Adrenal gland (tissue), 12 donors: ENCODE measurements around the gene MARCHF4. TPM values are rescaled to one million over a fixed set of nuclear protein-coding genes. Genes with fewer than 3 reads are reported as not detected.

Source experiments
- DNase-seq, 7 donors: peaks; one replicate each; pipeline ENCODE4 v3.0.0-alpha.2; 2019 to 2020
- H3K27ac ChIP-seq, 5 donors: fragments of 200-600 bp; sonication (generic) in 4 of 5; 1 replicate in 3 of 5; 2 replicates in 2 of 5; pipeline versions ENCODE4 v1.5.1 to v1.8.0; 2016 to 2020; ENCODE audit warnings: mild to moderate bottlenecking in 1 of 5
- H3K27me3 ChIP-seq: fragments of 200-600 bp; 2 replicates; pipeline ENCODE4 v1.8.0; 2021
- H3K36me3 ChIP-seq, 2 donors: fragments of 200-600 bp; replicated peaks in 1 of 2; 1 replicate in 1 of 2; 2 replicates in 1 of 2; pipeline versions ENCODE4 v1.5.1 to v1.8.0; 2018 to 2022
- H3K4me1 ChIP-seq, 2 donors: fragments of 200-600 bp; replicated peaks in 1 of 2; 1 replicate in 1 of 2; 2 replicates in 1 of 2; pipeline versions ENCODE4 v1.5.1 to v1.8.0; 2018 to 2021
- H3K4me3 ChIP-seq, 4 donors: fragments of 200-600 bp; sonication (generic) in 3 of 4; one replicate each; pipeline ENCODE4 v1.5.1; 2016 to 2018
- H3K9me3 ChIP-seq, 3 donors: fragments of 200-600 bp; sonication (generic) in 1 of 3; replicated peaks in 1 of 3; 1 replicate in 2 of 3; 2 replicates in 1 of 3; pipeline versions ENCODE4 v1.5.1 to v1.8.0; 2016 to 2021
- CTCF ChIP-seq, 6 experiments: fragments of 450-650 bp in 4 of 6; fragments of 200-600 bp in 2 of 6; sonication (generic) in 1 of 6; IDR thresholded peaks; 1 replicate in 5 of 6; 2 replicates in 1 of 6; pipeline versions ENCODE4 v1.5.1 to v1.8.0; 2016 to 2021; ENCODE audit warnings: antibody characterized with exemption in 6 of 6, mild to moderate bottlenecking in 2 of 6, moderate library complexity in 1 of 6
- POLR2A ChIP-seq, 2 donors: fragments of 450-650 bp; IDR thresholded peaks; one replicate each; pipeline ENCODE4 v1.6.1; 2017; ENCODE audit warnings: antibody characterized with exemption in 2 of 2, mild to moderate bottlenecking in 2 of 2, moderate library complexity in 1 of 2
- WGBS, 4 donors: extraction: QIAGEN DNeasy Blood & Tissue Kit in 2 of 4; methylation state at CpG; one replicate each; pipeline versions ENCODE4 v1.1.5 to v1.1.7; 2013 to 2017; 5-methylcytosine and 5-hydroxymethylcytosine counted together
- intact Hi-C, 2 donors: fragments of 100-400 bp; cut with DNase I; formaldehyde crosslinking; loops; one replicate each; pipeline versions ENCODE4 v1.14.1 to v1.15.0; 2022 to 2023
- polyA plus RNA-seq, 3 donors: library from polyadenylated mRNA; stranded (reverse); fragments of 200-250 nt in 2 of 3; fragments of 350-450 nt in 1 of 3; fragmentation: Illumina TruSeq in 1 of 3; extraction: RNeasy Lipid Tissue Mini Kit (QIAGEN cat#74804) in 1 of 3; gene quantifications; one replicate each; pipeline ENCODE4 v1.2.3, GENCODE V29; 2013 to 2014
- small RNA-seq, 2 donors: library from RNA; depleted of rRNA; stranded (forward); fragments of <200 nt; gene quantifications; one replicate each; pipeline ENCODE3, GENCODE V24; 2016
- total RNA-seq, 9 donors: library from RNA; depleted of rRNA in 4 of 9; stranded (reverse); fragments of >200 nt in 4 of 9; fragments of 120-200 nt in 1 of 9; fragmentation: NEBNext Ultra II Directional in 1 of 9; extraction: Animal tissue kit (Norgen Biotek cat#: 25700) in 1 of 9; gene quantifications; one replicate each; pipeline versions ENCODE4 v1.1.0 to v1.2.4, GENCODE V29; 2013 to 2023
- donor health status: healthy with polysubstance abuse.
- donor health status: Bipolar disorder and iron deficiency.
- donor health status: DM: yes; HTN: yes; CAD: no.
- donor health status: DM: no; HTN: no; CAD: no.
- donor health status: DM: no; HTN: no; CAD: no.
- donor health status: DM: yes; HTN: yes; CAD: no.

The MARCHF4 gene
- total and polyA plus RNA-seq, 12 donors: 0.13 to 1.8 (median 0.96) TPM; not detected in 5

GRCh38 chr2:216328347-216328746, 43.9 kb downstream of the MARCHF4 start:
- Histone ChIP-seq H3K9me3 (no peaks in the 10 kb centered on the region), H3K4me1 (no peaks in the 10 kb centered on the region), H3K27ac (no peak overlapping the region), H3K27me3 (no peaks in the 10 kb centered on the region), H3K36me3 (no peaks in the 10 kb centered on the region), H3K4me3 (no peak overlapping the region)
- TF ChIP-seq CTCF (IDR thresholded peaks at IDR 0.05) (no peak), POLR2A (IDR thresholded peaks at IDR 0.05) (no peak)
- WGBS, 4 donors: 83 to 87% (median 84%) methylated on average over 5 of the region's 5 CpGs
- DNase-seq: no peak
- intact Hi-C loops: no loop called here

GRCh38 chr2:216327447-216327935, 44.8 kb downstream of the MARCHF4 start:
- DNase-seq: no peak
- H3K27me3 ChIP-seq: no peaks in the 10 kb centered on the region
- TF ChIP-seq POLR2A (IDR thresholded peaks at IDR 0.05) (no peak), CTCF (IDR thresholded peaks at IDR 0.05) (no peak)
- no peaks in the 10 kb centered on the region for H3K4me1 ChIP-seq
- H3K27ac ChIP-seq: no peak overlapping the region
- WGBS, 4 donors: 78 to 87% (median 84%) methylated on average over 1 of the region's 1 CpG
- H3K4me3 ChIP-seq: no peak overlapping the region
- no peaks in the 10 kb centered on the region for H3K36me3 ChIP-seq
- intact Hi-C loops: no loop called here
- H3K9me3 ChIP-seq: no peaks in the 10 kb centered on the region

Small RNA genes within 50 kb of the gene (small RNA-seq; reads per million reads assigned to genes)
- gene RF00019: 0 reads per million in 2 donors

Other genes starting within 250 kb of the MARCHF4 start
- 10 to 100 TPM; 15.3 to 28.9 (median 23.7) TPM for gene SMARCAL1, start 40.0 kb upstream of the MARCHF4 start, total RNA-seq
- gene SMARCAL1, start 40.0 kb upstream of the MARCHF4 start, polyA plus RNA-seq: 10 to 100 TPM in 2 of 3 donors, 1 to 10 TPM in 1; 8.2 to 20.6 (median 15.7) TPM
- gene RPL37A, start 126.4 kb upstream of the MARCHF4 start, total RNA-seq: 1,000 to 10,000 TPM in 6 of 9 donors, 100 to 1,000 TPM in 3; 673 to 4,521 (median 2,319) TPM
- 1,000 to 10,000 TPM; 1,765 to 3,364 (median 2,278) TPM for gene RPL37A, start 126.4 kb upstream of the MARCHF4 start, polyA plus RNA-seq